AG10803 (cell line): Measurements from ENCODE around the gene NLGN4Y.

Experiments
- DNase-seq: peaks from one replicate; pipeline ENCODE4 v3.0.0; 2010; ENCODE audit warnings: low read depth
- H3K4me3 ChIP-seq: 2 replicates; pipeline ENCODE4 v1.5.1; 2011; ENCODE audit warnings: mild to moderate bottlenecking, low read length, control low read depth
- CTCF ChIP-seq: conservative IDR thresholded peaks from 2 replicates; pipeline ENCODE4 v1.5.1; 2011; ENCODE audit warnings: mild to moderate bottlenecking, low read length, control low read depth, inconsistent platforms

The NLGN4Y gene

DNA sequence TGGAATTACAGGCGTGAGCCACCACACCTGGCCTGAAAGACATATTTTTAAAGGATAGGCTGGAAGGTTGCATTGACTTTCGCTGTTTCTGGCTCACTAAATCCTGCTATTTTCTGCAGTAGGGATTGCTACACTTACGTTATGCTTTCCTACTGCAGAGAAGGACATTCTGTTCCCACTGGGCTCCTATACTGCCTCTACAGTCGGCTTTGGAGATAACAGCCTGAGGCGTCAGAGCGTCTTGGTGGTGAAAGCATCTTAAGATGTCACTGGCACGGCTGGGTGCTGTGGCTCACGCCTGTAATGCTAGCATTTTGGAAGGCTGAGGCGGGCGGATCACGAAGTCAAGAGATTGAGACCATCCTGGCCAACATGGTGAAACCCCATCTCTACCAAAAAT lies 77.0 kb downstream of the NLGN4Y start:
- H3K4me3 ChIP-seq: no peak overlapping the region
- DNase-seq: no peak
- no peak for TF ChIP-seq CTCF

DNA sequence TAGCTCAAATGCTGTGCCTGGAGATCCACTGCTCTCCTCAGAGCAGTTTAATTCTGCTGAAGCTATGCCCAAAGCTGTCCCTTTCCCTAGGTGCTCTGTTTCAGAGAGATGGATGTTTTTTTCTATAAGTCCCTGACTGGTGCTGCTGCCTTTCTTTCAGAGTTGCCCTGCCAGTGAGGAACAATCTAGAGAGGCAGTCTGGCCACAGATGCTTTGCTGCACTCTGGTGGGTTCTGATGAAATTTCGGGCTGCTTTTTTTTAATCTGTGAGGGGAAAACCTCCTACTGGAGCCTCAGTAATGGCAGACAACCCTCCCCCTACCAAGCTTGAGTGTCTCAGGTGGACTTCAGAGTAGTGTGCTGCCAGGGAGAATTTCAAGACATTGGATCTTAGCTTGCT lies 93.3 kb downstream of the NLGN4Y start:
- 0 out of 2 replicates have a peak, but pooled peaks have one; percentile 6 for TF ChIP-seq CTCF
- H3K4me3 ChIP-seq: no peak overlapping the region
- no peak for DNase-seq

DNA sequence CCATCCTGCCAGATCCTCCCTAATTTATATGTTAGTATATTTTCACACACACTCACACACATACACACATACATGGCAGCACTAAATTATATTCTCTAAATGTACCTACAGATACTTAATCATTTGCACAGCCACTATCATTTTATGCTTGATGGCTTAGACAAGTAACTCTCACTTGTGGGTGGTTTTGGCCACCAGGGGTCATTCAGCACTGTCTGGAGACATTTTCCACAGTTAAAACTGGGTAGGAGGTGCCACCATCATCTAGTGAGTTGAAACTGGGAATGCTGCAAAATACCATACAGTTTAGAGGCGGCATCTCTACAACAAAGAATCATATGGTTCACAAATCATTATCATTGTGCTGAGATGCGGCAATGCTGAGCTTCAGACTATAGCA lies 94.2 kb downstream of the NLGN4Y start:
- DNase-seq: peak; percentile 7
- H3K4me3 ChIP-seq: no peak overlapping the region
- peak; percentile 37 for TF ChIP-seq CTCF

GRCh38 chrY:14628208-14628607 lies 103.9 kb downstream of the NLGN4Y start:
- DNase-seq: no peak
- no peak overlapping the region for H3K4me3 ChIP-seq
- TF ChIP-seq CTCF: no peak

GRCh38 chrY:14631676-14632075 lies 107.3 kb downstream of the NLGN4Y start:
- peak; percentile 11 for DNase-seq
- H3K4me3 ChIP-seq: no peak overlapping the region
- TF ChIP-seq CTCF: no peak

DNA sequence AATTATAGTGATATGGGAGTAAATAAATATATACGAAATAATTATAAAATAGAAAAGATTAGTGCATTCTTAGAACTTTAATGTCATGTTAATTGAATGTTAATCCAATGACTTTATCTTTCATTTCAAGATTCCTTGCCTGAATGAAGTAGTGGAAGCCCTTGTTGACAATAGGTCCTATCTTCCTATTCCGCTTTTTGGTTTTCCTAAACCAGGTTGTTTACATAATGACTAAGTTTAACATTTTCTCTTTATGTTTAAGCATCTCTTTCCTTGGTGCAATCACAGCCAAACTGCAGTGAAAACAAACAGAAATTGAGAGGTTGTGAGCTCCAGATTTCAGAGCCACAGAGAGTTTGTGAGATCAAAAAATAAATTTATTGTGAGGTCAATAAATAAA lies 109.4 kb downstream of the NLGN4Y start:
- TF ChIP-seq CTCF: no peak
- no peak overlapping the region for H3K4me3 ChIP-seq
- no peak for DNase-seq

DNA sequence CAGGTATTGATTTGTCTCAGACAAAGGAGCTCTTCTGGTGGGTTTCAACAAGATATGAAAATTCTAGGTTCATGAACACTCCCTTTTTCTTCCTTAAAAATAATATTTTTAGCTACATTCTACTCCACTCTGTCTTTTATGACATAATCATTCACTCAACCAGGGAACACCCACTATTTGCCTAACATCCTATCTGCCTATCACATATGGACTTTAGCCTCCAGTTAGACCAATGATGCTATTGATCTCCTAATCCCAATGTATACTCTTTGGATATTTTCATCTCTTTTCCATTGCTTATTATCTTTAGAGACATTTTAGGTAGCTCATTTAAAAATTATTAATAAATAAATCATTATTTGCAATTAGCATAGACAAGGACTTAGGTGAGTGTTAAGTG lies 110.6 kb downstream of the NLGN4Y start:
- no peak for DNase-seq
- TF ChIP-seq CTCF: no peak

More for the DNA sequence above, 110.6 kb downstream of the NLGN4Y start:
- no peak overlapping the region for H3K4me3 ChIP-seq
